CD4-positive, alpha-beta T cell treated with Interleukin-15 for 1 hour (primary cell): ENCODE results near the gene LRRC4B.
A peak's percentile ranks its signal among the peaks of the same experiment; 100 is the strongest.
"Not testable (repeated sequence)": the region's sequence is repeated elsewhere in the genome, so short reads cannot be mapped to it uniquely, and the experiment has no call there.

Source experiments
- DNase-seq: peaks from one replicate; pipeline ENCODE4 v3.0.0-alpha.2; 2020

The LRRC4B gene

DNA sequence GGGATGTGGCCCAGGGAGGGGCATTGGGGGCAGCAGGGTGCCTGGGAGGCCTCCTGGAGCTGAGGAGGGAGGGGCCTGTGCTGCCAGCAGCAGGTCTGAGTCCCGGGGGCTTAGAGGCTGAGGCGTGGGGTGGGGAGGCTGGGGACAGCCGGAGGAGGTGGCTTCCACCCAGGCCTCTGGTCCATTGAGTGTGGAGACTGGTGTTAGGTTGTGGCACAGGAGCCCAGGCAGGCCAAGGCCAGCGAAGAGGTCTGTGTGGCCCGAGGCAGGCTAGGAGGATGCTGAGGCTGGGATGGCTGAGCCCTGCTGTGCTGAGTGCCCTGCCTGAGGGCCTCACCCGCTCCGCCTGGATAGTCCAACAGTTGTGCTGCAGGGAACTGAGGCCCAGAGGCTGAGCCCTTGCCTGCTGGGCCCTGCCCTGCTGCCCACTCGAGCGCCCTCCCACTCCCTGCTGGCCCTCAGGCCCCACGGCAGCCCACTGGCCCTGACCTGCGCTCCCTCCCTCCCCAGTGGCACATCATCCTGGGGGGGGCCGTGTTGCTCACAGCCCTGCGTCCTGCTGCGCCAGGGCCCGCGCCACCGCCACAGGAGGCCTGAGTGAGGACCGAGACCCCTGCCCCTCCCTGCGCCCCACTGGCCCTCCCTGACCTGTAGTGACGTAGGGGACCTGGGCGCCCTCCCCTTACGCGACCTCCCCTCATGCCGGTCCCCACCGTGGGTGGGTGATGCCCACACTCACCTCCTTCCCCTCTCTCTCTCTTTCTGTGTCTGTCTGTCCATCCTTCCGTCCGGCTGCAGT is 86.7 kb downstream of the LRRC4B start:
- DNase-seq: no peak

DNA sequence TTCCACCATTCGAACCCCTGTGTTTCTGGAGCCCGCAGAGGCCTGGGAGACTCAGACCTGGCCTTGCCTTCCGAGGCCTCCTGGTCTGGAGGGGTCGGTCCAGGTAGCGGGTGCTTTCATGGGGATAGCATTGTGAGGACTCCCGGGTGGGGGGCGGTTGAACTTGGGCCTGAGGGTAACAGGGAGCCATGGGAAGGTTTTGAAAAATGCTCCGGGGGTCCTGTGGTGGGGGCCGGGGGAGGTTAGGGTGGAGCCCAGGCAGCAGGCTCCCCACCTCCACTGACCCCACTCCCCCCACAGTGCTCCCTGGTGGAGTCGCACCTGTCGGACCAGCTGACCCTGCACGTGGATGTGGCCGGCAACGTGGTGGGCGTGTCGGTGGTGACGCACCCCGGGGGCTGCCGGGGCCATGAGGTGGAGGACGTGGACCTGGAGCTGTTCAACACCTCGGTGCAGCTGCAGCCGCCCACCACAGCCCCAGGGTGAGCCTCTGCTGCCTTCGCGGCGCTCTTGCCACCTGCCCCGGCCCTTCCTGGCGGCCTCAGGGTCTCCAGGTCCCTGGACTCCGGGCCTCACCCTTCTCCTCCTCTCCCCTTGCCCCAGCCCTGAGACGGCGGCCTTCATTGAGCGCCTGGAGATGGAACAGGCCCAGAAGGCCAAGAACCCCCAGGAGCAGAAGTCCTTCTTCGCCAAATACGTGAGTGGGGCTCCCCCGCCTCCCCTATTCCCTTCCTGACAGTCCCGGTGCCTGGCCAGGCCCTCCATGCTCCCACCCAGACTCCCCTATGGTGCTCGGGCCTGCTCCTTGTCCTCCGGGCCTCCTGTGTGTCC is 87.7 kb downstream of the LRRC4B start:
- no peak for DNase-seq

DNA sequence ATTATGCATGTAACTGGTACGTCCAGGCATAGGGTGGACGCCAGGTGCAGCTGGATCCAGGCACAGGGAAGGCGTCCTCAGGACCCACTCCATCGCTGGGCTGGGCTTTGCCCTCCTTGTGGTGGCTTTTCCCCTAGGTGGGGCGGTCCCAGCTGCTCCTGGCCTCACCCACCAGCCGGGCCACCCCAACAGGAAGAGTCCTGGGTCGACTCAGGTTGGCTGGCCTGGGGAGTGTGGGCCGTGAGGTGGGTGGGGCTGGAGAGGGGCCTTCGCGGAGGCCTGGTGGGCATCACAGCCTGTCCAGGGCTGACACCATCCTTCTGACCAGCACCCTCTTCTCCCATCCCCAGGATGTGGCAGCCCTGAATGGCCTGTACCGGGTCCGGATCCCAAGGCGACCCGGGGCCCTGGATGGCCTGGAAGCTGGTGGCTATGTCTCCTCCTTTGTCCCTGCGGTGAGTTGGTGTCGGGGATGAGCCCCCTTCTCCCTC is 88.4 kb downstream of the LRRC4B start:
- no peak for DNase-seq

DNA sequence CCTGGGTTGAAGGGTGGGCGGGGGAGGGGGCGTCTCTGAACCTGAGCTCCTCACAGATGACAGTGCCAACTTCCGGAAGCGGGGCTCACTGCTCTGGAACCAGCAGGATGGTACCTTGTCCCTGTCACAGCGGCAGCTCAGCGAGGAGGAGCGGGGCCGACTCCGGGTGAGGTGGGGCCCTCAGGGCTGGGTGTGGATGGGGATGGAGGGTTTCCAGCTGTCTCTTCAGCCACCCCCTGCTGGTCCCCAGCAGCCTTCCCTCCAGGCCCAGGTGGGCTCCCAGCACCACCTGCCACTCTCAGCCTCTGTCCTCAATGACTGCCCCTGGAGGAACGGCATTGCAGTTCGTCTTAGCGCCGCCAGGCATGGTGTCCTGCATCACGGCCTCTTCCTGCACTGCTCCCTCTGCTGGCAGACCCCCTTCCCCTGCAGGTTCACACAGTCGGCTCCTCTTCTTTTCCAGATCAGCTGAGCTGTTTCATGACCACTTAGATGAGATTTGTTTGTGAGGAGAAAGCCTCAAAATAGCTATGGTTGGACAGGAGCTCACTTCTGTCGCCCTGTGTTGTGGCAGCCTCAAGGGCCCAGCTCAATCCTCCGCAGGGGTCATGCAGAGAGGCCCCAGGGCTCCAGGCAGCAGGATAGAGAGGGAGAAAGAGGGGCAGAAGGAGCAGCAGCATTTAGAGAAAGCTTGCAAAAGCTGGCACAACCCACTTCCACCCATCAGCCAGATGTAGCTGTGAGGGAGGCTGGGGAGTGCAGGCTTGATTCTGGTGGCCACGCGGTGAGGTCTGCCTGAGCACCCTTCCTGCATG is 89.1 kb downstream of the LRRC4B start:
- no peak for DNase-seq

GRCh38 chr19:50477751-50478515 is 90.3 kb downstream of the LRRC4B start:
- no peak for DNase-seq

- DNase-seq: no peak
Observed at GRCh38 chr19:50476907-50477238, 91.4 kb downstream of the LRRC4B start.

GRCh38 chr19:50476224-50476906 is 91.9 kb downstream of the LRRC4B start, which contains the start of the genes EMC10 and GARIN5A:
Gene EMC10 (plus strand): TSS chr19:50476507. CDS start chr19:50476545, 38 bp downstream.
Gene GARIN5A (minus strand): TSS chr19:50476848. CDS start chr19:50476388, 460 bp downstream.
- peak; percentile 97 for DNase-seq

GRCh38 chr19:50475736-50476223 is 92.5 kb downstream of the LRRC4B start:
- DNase-seq: no peak

DNA sequence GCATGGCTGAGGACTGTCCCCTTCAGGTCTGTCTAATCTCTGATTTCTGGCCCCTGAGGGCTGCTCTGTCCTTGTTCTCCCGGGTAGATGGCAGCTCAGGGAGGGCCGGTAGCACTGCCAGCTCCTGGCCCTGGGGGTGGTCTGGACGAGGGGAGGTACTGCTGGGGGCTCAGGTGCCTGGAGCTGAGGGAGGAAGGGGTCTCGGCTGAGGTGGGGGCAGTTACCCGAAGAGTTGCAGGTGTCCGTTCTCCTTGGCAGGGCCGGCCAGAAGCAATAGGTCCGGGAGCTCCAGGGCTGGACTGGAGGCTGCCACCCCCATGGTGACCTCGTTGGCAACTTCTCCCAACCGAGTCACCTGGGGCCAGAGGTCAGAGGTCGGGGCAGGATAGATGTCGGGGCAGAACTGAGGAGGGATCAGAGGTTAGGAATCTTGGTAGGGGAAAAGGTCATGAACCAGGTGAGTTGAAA is 93.1 kb downstream of the LRRC4B start:
- no peak for DNase-seq

DNA sequence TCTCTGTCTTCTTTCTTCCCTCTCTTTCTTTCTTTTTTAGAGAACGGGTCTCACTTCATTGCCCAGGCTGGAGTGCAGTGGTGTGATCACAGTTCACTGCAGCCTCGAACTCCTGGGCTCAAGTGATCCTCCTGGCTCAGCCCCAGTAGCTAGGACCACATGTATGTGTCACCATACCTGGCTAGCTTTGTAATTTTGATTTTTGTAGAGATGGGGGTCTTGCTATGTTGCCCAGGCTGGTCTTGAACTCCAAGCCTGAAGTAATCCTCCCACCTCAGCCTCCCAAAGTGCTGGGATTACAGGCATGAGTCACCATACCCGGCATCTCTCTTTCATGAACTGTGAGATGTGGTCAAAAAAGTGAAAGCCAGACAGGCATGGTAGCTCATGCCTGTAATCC is 94.9 kb downstream of the LRRC4B start:
- not testable (repeated sequence) for DNase-seq

- DNase-seq: no peak
Observed at GRCh38 chr19:50468818-50469217, 99.4 kb downstream of the LRRC4B start.

DNA sequence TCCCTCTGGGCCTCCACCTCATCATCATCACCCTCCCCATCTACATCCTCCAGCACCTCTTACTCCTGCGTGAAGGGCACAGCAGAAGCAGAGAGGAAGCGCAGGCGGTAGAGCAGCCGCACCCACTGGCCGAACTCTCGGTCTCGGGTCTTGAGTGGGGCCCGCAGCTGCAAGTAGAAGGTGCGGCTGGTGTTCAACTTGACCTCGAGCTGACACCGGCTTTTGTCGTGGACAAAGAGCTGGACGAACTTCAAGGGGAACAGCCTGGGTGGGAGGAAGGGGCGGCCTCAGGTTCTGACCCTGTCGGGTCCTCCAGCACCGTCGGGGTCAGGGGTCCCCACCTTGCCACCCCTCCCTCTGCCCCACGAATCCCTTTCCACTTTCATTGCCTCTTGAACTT is 100.7 kb downstream of the LRRC4B start:
- DNase-seq: no peak
